Epithelial cell of proximal tubule (primary cell): ENCODE measurements around the gene TENM3. TPM values are rescaled to one million over a fixed set of nuclear protein-coding genes. Genes with fewer than 3 reads are reported as not detected.

Source experiments
- DNase-seq: peaks from one replicate; pipeline ENCODE4 v3.0.0-alpha.2; 2011; ENCODE audit warnings: low read depth
- H3K4me3 ChIP-seq: 2 replicates; pipeline ENCODE4 v1.5.1; 2011; ENCODE audit warnings: low read depth, mild to moderate bottlenecking, low read length
- total RNA-seq: library from RNA; depleted of rRNA; stranded (reverse); fragments of >200 nt; gene quantifications from 2 replicates; pipeline ENCODE4 v1.2.3, GENCODE V29; 2015
- TF ChIP-seq, protein P1 (sequence below): conservative IDR thresholded peaks from 2 replicates; pipeline ENCODE4 v1.5.1; 2012; ENCODE audit warnings: low read depth, mild to moderate bottlenecking, low read length

The TENM3 gene
- total RNA-seq, 1 donor from 2014 or later: 2.4 TPM

DNA sequence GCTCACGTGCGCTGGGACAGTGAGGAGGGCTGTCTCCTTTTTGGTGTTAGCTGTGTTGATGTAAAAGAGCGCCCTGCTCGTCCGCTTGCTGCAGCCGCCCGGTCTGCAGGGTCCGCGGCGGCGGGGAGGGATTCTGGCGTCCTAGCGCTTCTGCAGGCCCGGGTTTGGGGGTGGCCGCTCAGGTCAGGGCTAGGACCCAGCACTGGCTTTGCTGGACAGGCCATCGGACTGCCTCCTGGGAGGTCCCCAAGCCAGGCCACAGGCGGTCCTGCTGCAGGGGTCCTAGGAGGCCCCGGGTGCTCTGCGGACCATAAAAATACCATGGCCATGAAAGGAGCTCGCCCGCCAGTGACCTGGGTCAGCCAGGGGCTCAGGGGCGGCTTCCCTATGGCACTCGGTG is 365.3 kb downstream of the TENM3 start:
- TF ChIP-seq, protein P1, sequence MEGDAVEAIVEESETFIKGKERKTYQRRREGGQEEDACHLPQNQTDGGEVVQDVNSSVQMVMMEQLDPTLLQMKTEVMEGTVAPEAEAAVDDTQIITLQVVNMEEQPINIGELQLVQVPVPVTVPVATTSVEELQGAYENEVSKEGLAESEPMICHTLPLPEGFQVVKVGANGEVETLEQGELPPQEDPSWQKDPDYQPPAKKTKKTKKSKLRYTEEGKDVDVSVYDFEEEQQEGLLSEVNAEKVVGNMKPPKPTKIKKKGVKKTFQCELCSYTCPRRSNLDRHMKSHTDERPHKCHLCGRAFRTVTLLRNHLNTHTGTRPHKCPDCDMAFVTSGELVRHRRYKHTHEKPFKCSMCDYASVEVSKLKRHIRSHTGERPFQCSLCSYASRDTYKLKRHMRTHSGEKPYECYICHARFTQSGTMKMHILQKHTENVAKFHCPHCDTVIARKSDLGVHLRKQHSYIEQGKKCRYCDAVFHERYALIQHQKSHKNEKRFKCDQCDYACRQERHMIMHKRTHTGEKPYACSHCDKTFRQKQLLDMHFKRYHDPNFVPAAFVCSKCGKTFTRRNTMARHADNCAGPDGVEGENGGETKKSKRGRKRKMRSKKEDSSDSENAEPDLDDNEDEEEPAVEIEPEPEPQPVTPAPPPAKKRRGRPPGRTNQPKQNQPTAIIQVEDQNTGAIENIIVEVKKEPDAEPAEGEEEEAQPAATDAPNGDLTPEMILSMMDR: no peak
- H3K4me3 ChIP-seq: no peak overlapping the region
- DNase-seq: no peak

DNA sequence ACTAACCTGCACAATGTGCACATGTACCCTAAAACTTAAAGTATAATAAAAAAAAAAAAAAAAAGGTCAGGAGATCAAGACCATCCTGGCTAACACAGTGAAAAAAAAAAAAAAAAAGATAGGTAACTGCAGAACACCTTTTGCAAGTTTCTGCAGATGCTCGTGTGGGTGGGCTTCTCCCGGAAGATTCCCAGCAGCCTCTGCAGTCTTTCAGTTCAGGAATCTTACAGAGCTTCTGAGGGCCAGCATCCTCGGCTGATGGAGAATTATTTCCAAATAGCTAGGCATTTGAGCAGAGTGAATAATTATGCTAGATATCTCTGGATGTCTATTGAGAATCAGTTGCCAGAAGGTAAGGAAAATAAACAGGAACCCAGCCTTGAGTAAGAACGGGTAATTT is 373.3 kb downstream of the TENM3 start:
- TF ChIP-seq, protein P1: no peak
- no peak for DNase-seq
- H3K4me3 ChIP-seq: no peak overlapping the region

DNA sequence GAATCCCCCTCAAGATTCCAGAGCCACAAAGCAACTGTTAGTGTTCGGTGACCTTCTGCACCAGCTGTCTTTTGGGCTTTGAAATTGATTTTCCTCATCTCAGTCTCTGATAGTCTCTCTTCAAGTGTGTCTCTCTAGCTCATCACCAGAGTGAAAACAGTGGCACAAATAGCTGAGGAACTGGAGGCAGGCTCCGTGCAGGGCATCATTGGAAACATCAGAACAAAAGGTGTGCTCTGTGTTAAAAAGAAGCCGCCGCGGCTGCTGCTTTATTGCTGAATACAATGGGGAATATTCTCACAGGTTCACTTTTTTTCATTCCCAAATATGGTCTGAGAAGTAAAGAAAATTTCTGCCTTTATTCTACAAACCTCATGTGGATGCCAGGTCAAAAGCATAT is 376.5 kb downstream of the TENM3 start:
- no peak for DNase-seq
- TF ChIP-seq, protein P1: no peak
- no peak overlapping the region for H3K4me3 ChIP-seq

DNA sequence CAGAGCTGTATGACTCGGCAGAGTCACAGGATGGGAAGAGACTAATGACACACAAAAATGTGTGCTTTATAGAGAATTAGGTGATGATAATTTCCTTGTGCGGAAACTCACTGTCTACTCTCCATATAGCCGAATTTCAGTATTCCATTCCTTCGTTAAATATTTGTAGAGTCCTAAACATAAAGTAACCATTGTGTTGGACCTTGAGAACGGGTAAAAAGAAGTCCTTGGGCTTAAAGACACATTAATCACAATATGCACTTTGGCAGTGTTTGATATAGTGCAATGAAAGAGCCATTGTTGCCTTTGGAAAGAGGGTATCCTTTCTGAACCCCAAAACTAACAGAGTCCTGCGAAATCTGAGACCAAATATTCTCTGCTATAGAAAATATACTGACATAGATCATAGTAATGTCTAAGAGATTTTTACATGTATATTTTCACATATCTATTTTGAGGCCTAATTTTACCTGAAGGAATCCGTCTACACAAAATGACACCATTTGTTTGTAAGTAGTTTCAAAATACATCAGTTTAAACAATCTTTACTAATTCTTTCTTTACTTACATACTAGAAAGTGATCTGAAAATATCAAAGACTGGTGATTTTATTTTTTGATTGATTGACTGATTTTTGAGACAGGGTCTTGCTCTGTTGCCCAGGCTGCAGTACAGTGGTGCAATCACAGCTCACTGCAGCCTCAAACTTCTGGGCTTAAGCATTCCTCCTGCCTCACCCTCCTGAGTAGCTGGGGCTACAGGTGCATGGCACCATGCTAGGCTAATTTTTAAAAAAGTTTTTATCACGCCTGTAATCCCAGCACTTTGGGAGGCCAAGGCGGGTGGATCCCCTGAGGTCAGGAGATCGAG is 377.1 kb downstream of the TENM3 start:
- H3K4me3 ChIP-seq: no peak overlapping the region
- no peak for DNase-seq
- TF ChIP-seq, protein P1: no peak

DNA sequence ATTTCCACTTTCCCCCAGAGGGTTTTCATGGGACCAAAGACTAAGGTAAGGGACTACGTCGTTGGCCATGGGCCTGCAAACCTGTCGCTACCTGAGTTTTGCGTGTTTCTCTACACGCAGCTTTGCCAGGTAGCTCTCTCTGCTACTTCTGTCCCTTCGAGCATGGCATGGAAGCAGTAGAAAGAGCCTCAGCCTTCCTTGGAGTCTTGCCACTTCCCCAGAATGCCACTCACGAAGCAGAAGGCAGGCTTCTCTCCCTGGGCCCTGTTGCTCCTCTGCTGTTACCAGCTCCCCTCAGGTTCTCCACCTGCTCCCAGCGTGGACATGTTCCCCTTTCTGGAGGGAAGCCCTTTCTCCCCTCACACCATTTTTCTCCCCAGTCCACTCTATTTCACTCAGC is 381.1 kb downstream of the TENM3 start:
- TF ChIP-seq, protein P1: no peak
- DNase-seq: no peak
- no peak overlapping the region for H3K4me3 ChIP-seq

DNA sequence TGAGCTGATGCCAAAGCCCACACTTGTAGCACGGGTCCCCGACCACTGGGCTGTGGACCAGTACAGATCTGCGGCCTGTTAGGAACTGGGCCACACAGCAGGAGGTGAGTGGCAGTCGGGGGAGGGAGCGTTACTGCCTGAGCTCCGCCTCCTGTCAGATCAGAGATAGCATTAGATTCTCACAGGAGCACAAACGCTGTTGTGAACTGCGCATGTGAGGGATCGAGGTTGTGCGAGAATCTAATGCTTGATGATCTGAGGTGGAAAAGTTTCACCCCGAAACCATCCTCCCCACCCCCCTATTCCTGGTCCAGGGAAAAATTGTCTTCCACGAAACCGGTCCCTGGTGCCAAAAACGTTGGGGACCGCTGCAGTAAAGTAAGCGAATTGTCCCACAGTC is 382.0 kb downstream of the TENM3 start:
- H3K4me3 ChIP-seq: no peak overlapping the region
- DNase-seq: no peak
- TF ChIP-seq, protein P1: no peak

DNA sequence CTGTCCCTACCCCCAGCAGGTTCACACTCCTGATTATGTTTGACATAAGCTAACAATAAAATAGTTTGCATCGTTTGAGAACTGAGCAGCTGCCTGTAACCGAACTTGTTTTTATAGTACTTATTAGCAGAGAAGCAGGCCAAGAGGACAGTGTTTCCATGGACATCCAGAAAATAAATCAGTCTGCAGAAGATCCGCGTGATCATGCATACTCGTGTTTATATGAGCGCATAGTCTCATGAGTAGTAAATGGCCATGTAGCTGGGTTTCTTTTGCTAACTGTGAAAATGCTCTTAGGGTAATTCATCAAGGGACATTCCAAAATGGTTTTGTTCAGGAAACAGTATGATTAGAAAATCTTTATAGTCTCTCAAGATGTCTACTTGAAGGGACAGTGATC is 384.8 kb downstream of the TENM3 start:
- TF ChIP-seq, protein P1: no peak
- H3K4me3 ChIP-seq: no peak overlapping the region
- no peak for DNase-seq
